ENCODE measurements around the gene EIF4G2.
"Not testable (repeated sequence)": the region's sequence is repeated elsewhere in the genome, so short reads cannot be mapped to it uniquely, and the experiment has no call there.

EIF4G2 gene

GRCh38 chr11:10808553-10809372 lies at the start of gene EIF4G2:
Gene EIF4G2 (minus strand): TSS chr11:10808926.
- peak; percentile 92 to 96 (median 96) for DNase-seq (ENCODE audit: low read depth in 3 of 3)

- DNase-seq (ENCODE audit: low read depth in 3 of 3) = peak; percentile 84 to 92 (median 91)
Measured at GRCh38 chr11:10857709-10858438, 49.1 kb upstream of the EIF4G2 start, which contains the start of gene ZBED5. Gene ZBED5 (minus strand): TSS chr11:10858053. CDS start chr11:10854945, 3,108 bp downstream.

- DNase-seq (ENCODE audit: low read depth in 3 of 3) = no peak
Measured at GRCh38 chr11:10857459-10857708, 48.7 kb upstream of the EIF4G2 start.

- DNase-seq (ENCODE audit: low read depth in 3 of 3) = peak in 1 of 3 experiments; percentile 1
Measured at GRCh38 chr11:10856689-10857458, 48.1 kb upstream of the EIF4G2 start.

- no peak for DNase-seq (ENCODE audit: low read depth in 3 of 3)
Measured at GRCh38 chr11:10855295-10855694, 46.6 kb upstream of the EIF4G2 start.

GRCh38 chr11:10847960-10848860 lies 39.5 kb upstream of the EIF4G2 start:
- DNase-seq (ENCODE audit: low read depth in 3 of 3) = no peak

- DNase-seq (ENCODE audit: low read depth in 3 of 3) = no peak
Measured at GRCh38 chr11:10846660-10847059, 37.9 kb upstream of the EIF4G2 start.

- no peak for DNase-seq (ENCODE audit: low read depth in 3 of 3)
Measured at GRCh38 chr11:10845589-10845988, 36.9 kb upstream of the EIF4G2 start.

- DNase-seq (ENCODE audit: low read depth in 3 of 3) = no peak
Measured at GRCh38 chr11:10844796-10845195, 36.1 kb upstream of the EIF4G2 start.

GRCh38 chr11:10844356-10844755 lies 35.6 kb upstream of the EIF4G2 start:
- DNase-seq (ENCODE audit: low read depth in 3 of 3) = no peak

GRCh38 chr11:10838881-10839280 lies 30.2 kb upstream of the EIF4G2 start:
- no peak for DNase-seq (ENCODE audit: low read depth in 3 of 3)

- DNase-seq (ENCODE audit: low read depth in 3 of 3) = no peak
Measured at GRCh38 chr11:10838083-10838482, 29.4 kb upstream of the EIF4G2 start.

GRCh38 chr11:10836884-10837283 lies 28.2 kb upstream of the EIF4G2 start:
- not testable (repeated sequence) for DNase-seq (ENCODE audit: low read depth in 3 of 3)

- DNase-seq (ENCODE audit: low read depth in 3 of 3) = no peak
Measured at GRCh38 chr11:10829139-10829538, 20.4 kb upstream of the EIF4G2 start.

- DNase-seq (ENCODE audit: low read depth in 3 of 3) = no peak
Measured at GRCh38 chr11:10828402-10828801, 19.7 kb upstream of the EIF4G2 start.

- no peak for DNase-seq (ENCODE audit: low read depth in 3 of 3)
Measured at GRCh38 chr11:10824888-10825287, 16.2 kb upstream of the EIF4G2 start.

GRCh38 chr11:10823152-10823579 lies 14.4 kb upstream of the EIF4G2 start:
- DNase-seq (ENCODE audit: low read depth in 3 of 3) = no peak

GRCh38 chr11:10822491-10822890 lies 13.8 kb upstream of the EIF4G2 start:
- DNase-seq (ENCODE audit: low read depth in 3 of 3) = not testable (repeated sequence)

GRCh38 chr11:10818594-10818993 lies 9.9 kb upstream of the EIF4G2 start:
- DNase-seq (ENCODE audit: low read depth in 3 of 3) = no peak

- no peak for DNase-seq (ENCODE audit: low read depth in 3 of 3)
Measured at GRCh38 chr11:10813945-10814344, 5.2 kb upstream of the EIF4G2 start.

Measured in stimulated activated CD4-positive, alpha-beta T cell treated with anti-CD3 and anti-CD28 coated beads, TNF-alpha, amount 100 ng/mL, for 4 hours (primary cell).